Measurements from ENCODE around the gene TNFAIP1.

DNA sequence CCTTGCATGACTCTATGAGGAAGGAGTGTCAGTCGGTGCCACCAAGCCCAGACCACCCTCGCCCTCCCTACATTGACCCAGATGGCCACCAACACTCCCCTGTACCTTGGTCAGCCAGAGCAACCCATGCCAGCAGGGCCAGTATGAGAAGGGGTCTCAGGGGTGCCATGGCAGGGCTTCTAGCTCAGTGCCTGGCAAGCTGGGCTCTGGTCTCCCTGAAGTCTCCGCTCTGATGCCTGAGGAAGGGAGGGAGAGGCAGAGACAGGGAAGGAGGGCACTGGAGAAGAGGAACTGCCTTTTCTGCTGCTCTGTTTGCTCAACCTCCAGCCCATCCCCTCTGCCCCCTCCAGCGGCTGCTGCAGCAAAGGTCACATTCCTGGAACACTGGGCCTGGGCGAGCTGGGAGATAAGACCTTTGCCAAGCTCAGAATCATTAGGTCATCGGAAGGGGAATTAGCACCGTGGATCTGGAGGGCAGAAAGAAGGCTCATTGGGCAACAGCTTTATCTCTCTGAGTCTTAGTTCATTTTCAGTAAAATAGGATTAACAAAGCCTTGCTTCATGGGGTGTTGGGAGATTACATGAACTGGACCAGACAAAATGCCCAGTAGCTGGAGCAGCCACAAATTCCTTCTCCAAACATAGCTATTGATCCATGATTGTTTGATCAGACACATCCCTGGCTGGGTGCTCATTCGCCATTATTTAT lies 34.6 kb downstream of the TNFAIP1 start, which contains the start of gene VTN:
- TF ChIP-seq CTCF (IDR thresholded peaks at IDR 0.05): no peak
- no peak for TF ChIP-seq EP300 (IDR thresholded peaks at IDR 0.05)
